Measurements from ENCODE around the gene KRT6C.

The KRT6C gene

DNA sequence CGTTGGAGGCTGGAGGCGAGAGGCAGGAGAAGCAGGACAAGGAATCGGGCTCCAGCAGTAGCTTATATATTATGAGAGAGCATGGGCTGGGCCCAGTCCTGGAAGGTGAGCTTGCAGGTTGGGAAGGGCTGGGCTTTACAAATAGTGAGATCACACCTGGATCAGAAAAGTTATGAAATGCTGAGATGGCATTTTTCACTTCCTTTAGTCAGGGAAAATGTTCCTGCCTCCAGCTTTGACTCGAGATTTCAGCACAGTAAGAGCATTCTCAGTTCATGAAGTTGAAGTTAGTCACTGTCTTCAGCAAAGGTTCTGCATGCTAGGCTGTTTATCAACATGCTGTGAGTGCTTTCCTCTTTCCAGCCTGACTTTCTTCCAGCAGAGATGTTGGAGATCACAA lies at the start of gene KRT6C:
TSS of gene KRT6C (minus strand) at position 38 of the 400 bp plus-strand sequence. CDS start 68 bp downstream, outside the sequence.
- no peaks in the 10 kb centered on the region for H3K9me3 ChIP-seq (ENCODE audit: insufficient read depth, low read length)
- H3K79me2 ChIP-seq (ENCODE audit: insufficient read depth, low read length), result no peaks in the 10 kb centered on the region
- TF ChIP-seq CTCF (IDR thresholded peaks at IDR 0.05; ENCODE audit: insufficient read depth, low read length, poor library complexity, severe bottlenecking) (no peak), EZH2phosphoT487 (conservative IDR thresholded peaks at IDR 0.05; ENCODE audit: low read length) (no peak)
- no peaks in the 10 kb centered on the region for H3K36me3 ChIP-seq (ENCODE audit: low read length)
- no peak within 1 kb of the TSS for H3K27ac ChIP-seq (ENCODE audit: low read depth, low read length)
- H3K4me2 ChIP-seq (ENCODE audit: low read depth, low read length, poor library complexity, severe bottlenecking), result no peak within 1 kb of the TSS
- H3F3A ChIP-seq (ENCODE audit: insufficient read depth), result no peaks in the 10 kb centered on the region
- H3K27me3 ChIP-seq (ENCODE audit: low read length), result no peaks in the 10 kb centered on the region
- H3K4me3 ChIP-seq (ENCODE audit: insufficient read depth, low read length, poor library complexity, severe bottlenecking), result no peak within 1 kb of the TSS
- no peaks in the 10 kb centered on the region for H3K9me2 ChIP-seq (replicated peaks; ENCODE audit: insufficient read depth, low read length)
- H3K9ac ChIP-seq (ENCODE audit: low read length), result no peak within 1 kb of the TSS
- no peak within 1 kb of the TSS for H2AFZ ChIP-seq (ENCODE audit: low read depth, low read length, severe bottlenecking)
- no peaks in the 10 kb centered on the region for H4K20me1 ChIP-seq (ENCODE audit: low read depth, low read length)

- Histone ChIP-seq H3K79me2 (ENCODE audit: insufficient read depth, low read length) (no peaks in the 10 kb centered on the region), H3K9ac (ENCODE audit: low read length) (no peak overlapping the region), H3K4me3 (ENCODE audit: insufficient read depth, low read length, poor library complexity, severe bottlenecking) (no peak overlapping the region), H3K27ac (ENCODE audit: low read depth, low read length) (no peak overlapping the region), H3K9me3 (ENCODE audit: insufficient read depth, low read length) (no peaks in the 10 kb centered on the region), H3K27me3 (ENCODE audit: low read length) (no peaks in the 10 kb centered on the region), H3K9me2 (replicated peaks; ENCODE audit: insufficient read depth, low read length) (no peaks in the 10 kb centered on the region), H3K4me2 (ENCODE audit: low read depth, low read length, poor library complexity, severe bottlenecking) (no peak overlapping the region), H2AFZ (ENCODE audit: low read depth, low read length, severe bottlenecking) (no peak overlapping the region), H4K20me1 (ENCODE audit: low read depth, low read length) (no peaks in the 10 kb centered on the region), H3K36me3 (ENCODE audit: low read length) (no peaks in the 10 kb centered on the region), H3F3A (ENCODE audit: insufficient read depth) (no peaks in the 10 kb centered on the region)
- TF ChIP-seq CTCF (IDR thresholded peaks at IDR 0.05; ENCODE audit: insufficient read depth, low read length, poor library complexity, severe bottlenecking) (no peak), EZH2phosphoT487 (conservative IDR thresholded peaks at IDR 0.05; ENCODE audit: low read length) (no peak)
These were observed 48.9 kb upstream of the KRT6C start for GRCh38 chr12:52522346-52523011.

DNA sequence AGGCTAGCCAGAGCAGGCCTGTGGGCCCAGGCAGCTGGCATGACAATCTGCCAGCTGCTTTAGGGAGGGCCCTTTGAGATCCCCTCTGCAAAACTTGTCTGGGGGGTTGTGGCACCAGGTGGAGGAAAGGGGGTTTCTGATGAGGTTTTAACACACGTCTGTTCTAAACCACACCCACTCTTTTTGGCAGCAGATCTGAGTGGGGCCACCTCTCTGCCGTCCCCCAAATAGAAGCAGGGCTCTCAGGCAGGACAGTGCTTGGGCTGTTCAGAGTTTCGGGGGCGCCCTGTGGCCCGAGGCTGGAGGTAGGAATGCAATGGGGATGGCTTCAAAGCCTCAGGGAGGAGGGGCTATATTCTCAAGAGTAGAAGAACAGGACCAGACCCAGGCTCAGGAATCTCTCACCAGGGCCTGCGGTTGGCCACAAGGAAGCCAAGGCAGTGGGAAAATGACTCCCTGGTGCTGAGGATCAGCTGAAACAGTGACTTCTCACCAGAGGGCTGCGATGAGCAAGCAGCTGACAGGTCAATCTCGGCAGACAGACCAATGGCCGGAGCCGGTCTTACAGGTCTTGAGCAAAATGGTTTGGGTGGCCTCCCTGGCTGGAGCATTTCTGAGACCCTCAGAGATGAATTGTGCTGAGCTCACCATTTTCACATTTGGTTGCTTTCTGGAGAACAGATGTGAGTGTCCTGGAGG lies 48.1 kb upstream of the KRT6C start:
- Histone ChIP-seq H3K4me2 (ENCODE audit: low read depth, low read length, poor library complexity, severe bottlenecking) (no peak overlapping the region), H4K20me1 (ENCODE audit: low read depth, low read length) (no peaks in the 10 kb centered on the region), H3K27ac (ENCODE audit: low read depth, low read length) (no peak overlapping the region), H3K79me2 (ENCODE audit: insufficient read depth, low read length) (no peaks in the 10 kb centered on the region), H3K27me3 (ENCODE audit: low read length) (no peaks in the 10 kb centered on the region), H2AFZ (ENCODE audit: low read depth, low read length, severe bottlenecking) (no peak overlapping the region), H3K4me3 (ENCODE audit: insufficient read depth, low read length, poor library complexity, severe bottlenecking) (no peak overlapping the region), H3K36me3 (ENCODE audit: low read length) (no peaks in the 10 kb centered on the region), H3K9me3 (ENCODE audit: insufficient read depth, low read length) (no peaks in the 10 kb centered on the region), H3K9me2 (replicated peaks; ENCODE audit: insufficient read depth, low read length) (no peaks in the 10 kb centered on the region), H3K9ac (ENCODE audit: low read length) (no peak overlapping the region), H3F3A (ENCODE audit: insufficient read depth) (no peaks in the 10 kb centered on the region)
- no peak for TF ChIP-seq EZH2phosphoT487 (conservative IDR thresholded peaks at IDR 0.05; ENCODE audit: low read length)
- no peak for TF ChIP-seq CTCF (IDR thresholded peaks at IDR 0.05; ENCODE audit: insufficient read depth, low read length, poor library complexity, severe bottlenecking)
